Lower leg skin (tissue), 3 donors: ENCODE results near the gene CD7.

Experiments
- CTCF ChIP-seq, 3 donors: fragments of 450-650 bp; IDR thresholded peaks; one replicate each; pipeline ENCODE4 v1.5.1; 2016; ENCODE audit warnings: antibody characterized with exemption in 3 of 3, mild to moderate bottlenecking in 3 of 3, moderate library complexity in 2 of 3
- POLR2A ChIP-seq, 2 donors: fragments of 450-650 bp; IDR thresholded peaks; one replicate each; pipeline ENCODE4 v1.6.1; 2016 to 2017; ENCODE audit warnings: antibody characterized with exemption in 2 of 2, mild to moderate bottlenecking in 1 of 2, moderate library complexity in 1 of 2

GRCh38 chr17:82311971-82312370 lies 5.4 kb downstream of the CD7 start:
- TF ChIP-seq CTCF (IDR thresholded peaks at IDR 0.05) = no peak
- no peak for TF ChIP-seq POLR2A (IDR thresholded peaks at IDR 0.05)
